LNCAP (cell line): Measurements from ENCODE around the gene ARHGAP1.

ENCODE experiments used
- CTCF ChIP-seq: fragments of 450-650 bp; IDR thresholded peaks from 2 replicates; pipeline ENCODE4 v1.5.1; 2017; ENCODE audit warnings: mild to moderate bottlenecking

The ARHGAP1 gene

DNA sequence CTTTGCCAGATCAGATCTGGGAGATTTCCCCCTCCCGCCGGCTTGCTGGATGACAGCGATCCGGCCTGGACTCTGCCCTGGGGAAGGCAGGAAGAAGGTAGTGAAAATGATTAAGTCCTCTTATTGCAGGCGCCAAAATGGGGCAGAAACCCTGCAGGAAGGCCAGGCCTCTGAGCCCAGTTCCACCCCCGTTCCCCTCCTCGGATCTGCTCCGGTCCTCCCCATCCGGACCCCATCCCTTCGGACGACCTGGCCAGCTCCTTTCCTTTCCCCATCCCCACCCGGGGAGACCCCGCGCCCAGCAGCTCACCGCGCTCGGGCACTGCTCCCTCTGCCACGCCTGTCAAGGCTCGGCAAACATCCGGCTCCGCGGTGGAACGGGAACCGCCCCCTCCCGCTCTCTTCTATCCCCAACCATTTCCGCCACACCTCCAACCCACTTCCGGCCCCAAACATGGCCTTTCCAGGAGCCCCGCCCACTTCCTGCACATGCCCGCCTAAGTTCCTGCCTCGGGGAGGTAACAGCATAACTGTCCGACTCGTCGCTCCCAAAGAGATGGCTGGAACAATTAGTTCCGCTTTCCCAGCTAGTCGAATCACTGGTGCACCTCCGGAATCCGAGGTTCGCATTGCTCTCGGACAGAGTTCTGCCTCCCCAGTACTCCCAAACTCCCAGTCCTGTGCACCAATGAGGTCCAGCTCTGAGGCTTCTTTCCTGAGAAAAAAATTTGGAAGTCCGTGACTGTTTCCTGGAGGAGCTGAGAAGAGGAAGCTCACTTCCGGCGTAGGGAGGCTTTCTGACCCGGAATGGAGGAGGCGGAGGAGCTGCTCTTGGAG is at the start of gene ARHGAP1, which contains the start of gene ZNF408:
Gene ARHGAP1, minus strand, starts transcription at position 379 of the 837 bp plus-strand sequence. CDS start 4,512 bp downstream, outside the sequence.
Gene ZNF408, plus strand, starts transcription at position 791 of the 837 bp plus-strand sequence. Its CDS starts 17 bp downstream, at position 808.
- no peak for TF ChIP-seq CTCF

GRCh38 chr11:46747150-46747549 is 46.7 kb upstream of the ARHGAP1 start:
- TF ChIP-seq CTCF = no peak

GRCh38 chr11:46745995-46746394 is 45.6 kb upstream of the ARHGAP1 start:
- no peak for TF ChIP-seq CTCF

DNA sequence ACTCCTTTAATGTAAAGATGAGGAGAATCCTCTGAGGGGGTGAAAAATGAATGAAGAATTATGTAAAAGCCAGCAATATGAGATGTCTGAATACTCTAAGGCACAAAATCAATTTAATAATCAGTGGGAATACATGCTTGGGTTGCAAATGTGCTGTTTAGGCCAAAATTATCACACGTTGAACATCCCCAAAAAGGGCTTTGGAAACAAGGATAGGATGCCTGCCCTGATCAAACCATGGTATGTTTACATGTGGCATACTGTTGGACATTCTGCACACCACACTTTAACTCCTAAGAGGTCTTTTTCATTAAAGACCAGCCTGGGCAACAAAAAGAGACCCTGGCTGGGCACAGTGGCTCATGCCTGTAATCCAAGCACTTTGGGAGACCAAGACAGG is 44.9 kb upstream of the ARHGAP1 start:
- TF ChIP-seq CTCF = no peak

GRCh38 chr11:46743693-46744339 is 43.4 kb upstream of the ARHGAP1 start:
- TF ChIP-seq CTCF = no peak

DNA sequence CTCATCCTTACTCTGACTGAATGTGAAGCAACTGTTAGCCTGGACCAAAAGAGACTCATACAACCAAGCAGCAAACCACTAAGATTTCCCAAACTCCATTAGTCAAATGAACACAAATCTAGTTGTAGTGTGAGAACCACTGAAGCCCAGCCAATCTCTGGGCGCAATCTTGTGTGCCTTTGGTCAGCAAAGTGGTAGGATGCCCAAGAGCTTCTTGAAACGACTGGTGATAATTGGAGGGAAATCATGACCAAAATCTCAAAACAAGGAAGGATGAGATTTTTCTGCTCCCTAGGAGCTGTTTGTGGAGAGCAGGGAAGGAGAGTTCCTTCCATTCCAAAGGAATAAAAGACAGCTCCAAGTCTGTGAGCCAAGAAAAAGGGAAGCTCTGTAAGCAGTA is 42.6 kb upstream of the ARHGAP1 start:
- TF ChIP-seq CTCF = no peak

- no peak for TF ChIP-seq CTCF
Measured at GRCh38 chr11:46741600-46742484, 41.4 kb upstream of the ARHGAP1 start.
